Neuron (in vitro differentiated cells): ENCODE measurements around the gene C1QL3.

Experiments
- H2AFZ ChIP-seq: one replicate; pipeline ENCODE4 v1.6.1; 2013; ENCODE audit warnings: low read depth, mild to moderate bottlenecking, inconsistent platforms, low read length, moderate library complexity
- H3K27me3 ChIP-seq: one replicate; pipeline ENCODE4 v1.6.1; 2013; ENCODE audit warnings: low read length; ENCODE audit not compliant: insufficient read depth
- H3K36me3 ChIP-seq: one replicate; pipeline ENCODE4 v1.6.1; 2013; ENCODE audit warnings: low read length; ENCODE audit not compliant: insufficient read depth
- H3K4me1 ChIP-seq: one replicate; pipeline ENCODE4 v1.6.1; 2013; ENCODE audit warnings: low read length; ENCODE audit not compliant: insufficient read depth
- H3K4me3 ChIP-seq: 2 replicates; pipeline ENCODE4 v1.5.1; 2013; ENCODE audit warnings: mild to moderate bottlenecking, low read length, moderate library complexity
- H3K9me3 ChIP-seq: one replicate; pipeline ENCODE4 v1.6.1; 2013; ENCODE audit warnings: low read length

C1QL3 gene

DNA sequence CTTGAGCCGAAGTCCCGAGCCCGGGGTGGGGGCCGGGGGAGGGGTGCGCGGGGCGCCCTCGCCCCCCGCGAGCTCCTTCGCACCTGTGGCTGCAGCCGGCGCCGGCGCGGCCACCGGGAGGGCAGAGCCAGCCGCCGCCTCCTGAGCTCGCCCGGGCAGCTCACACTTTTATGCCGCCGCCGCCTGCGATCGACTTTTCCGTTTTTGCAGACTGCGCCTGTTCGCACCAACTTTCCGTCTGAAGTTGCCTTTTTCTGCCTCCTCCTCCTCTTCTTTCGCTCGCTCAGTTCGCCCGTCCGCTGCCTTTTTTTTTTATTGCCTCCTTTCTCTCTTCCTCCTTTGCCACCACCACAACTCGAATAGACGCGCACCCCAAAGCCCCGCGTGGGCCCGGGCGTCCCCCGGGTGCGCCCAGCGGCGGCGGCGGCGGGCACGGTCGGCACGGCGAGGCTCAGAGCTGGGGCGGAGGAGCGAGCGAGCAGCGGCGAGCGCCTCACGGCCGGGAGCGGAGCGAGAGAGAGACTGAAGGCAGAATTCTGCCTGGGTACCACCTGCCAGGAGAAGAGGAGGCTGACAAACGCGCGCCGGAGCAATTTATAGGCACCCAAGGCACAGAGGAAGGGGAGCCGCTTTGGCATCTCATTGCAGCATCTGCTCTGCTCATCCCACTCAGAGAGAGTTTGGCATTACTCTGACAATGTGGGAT lies at the start of gene C1QL3:
Gene C1QL3 (minus strand): TSS at position 569 of the 706 bp plus-strand sequence. CDS start 814 bp downstream, outside the sequence.
- Histone ChIP-seq H3K36me3 (no peaks in the 10 kb centered on the region), H3K27me3 (peaks cover 82% of the 10 kb centered on the region), H3K9me3 (peaks cover 2% of the 10 kb centered on the region), H3K4me1 (no peaks in the 10 kb centered on the region), H2AFZ (peak within 1 kb of the TSS; percentile 96), H3K4me3 (peak within 1 kb of the TSS; percentile 24)

DNA sequence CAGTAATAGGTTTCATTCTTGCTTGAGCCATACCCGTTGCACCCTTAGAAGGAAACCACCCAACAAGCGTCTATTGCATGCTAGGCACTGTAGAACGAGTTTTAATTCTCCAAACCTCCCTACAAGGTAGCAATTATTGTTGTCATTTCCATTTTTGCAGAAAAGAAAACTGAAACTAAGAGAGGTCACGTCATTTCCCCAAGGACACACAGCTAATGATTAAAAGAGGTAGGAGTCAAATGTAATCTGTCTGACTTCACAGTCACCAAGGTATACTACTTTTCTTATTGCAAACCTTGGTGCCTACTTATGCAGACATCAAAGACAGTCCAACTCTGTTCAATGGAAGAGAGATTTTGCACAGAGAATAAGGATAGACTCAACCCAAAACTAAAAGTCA lies 49.1 kb upstream of the C1QL3 start:
- Histone ChIP-seq H3K36me3 (no peaks in the 10 kb centered on the region), H3K27me3 (peaks cover 3% of the 10 kb centered on the region), H3K4me3 (no peak overlapping the region), H3K9me3 (no peaks in the 10 kb centered on the region), H3K4me1 (no peaks in the 10 kb centered on the region), H2AFZ (no peak overlapping the region)

DNA sequence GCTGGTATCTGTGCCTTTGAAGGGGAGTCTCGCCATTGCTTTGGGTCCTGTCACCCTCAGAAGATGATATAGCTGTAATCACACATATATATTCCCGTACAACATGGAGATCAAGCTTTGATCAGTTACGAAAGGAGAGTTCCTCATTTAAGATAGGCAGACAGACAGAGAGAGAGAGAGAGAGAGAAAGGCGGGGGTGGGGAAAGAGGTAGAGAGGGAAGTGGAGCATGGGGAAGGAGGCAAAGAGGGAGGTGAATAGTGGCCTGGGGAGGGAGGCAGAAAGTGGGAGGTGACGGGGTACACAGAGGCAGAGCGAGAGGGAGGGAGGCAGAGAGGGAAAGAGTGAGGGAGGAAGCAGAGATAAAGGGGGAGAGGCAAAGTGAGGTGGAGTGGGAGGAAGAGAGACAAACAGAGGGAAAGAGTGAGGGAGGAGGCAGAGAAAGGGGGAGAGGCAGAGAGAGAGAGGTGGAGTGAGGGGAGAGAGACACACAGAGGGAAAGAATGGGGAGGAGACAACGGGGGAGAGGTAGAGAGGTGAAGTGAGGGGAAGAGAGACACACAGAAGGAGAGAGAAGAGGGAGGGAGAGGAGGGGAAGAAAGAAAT lies 44.6 kb upstream of the C1QL3 start:
- Histone ChIP-seq H3K9me3 (no peaks in the 10 kb centered on the region), H2AFZ (no peak overlapping the region), H3K27me3 (peaks cover 3% of the 10 kb centered on the region), H3K36me3 (no peaks in the 10 kb centered on the region), H3K4me1 (no peaks in the 10 kb centered on the region), H3K4me3 (no peak overlapping the region)

DNA sequence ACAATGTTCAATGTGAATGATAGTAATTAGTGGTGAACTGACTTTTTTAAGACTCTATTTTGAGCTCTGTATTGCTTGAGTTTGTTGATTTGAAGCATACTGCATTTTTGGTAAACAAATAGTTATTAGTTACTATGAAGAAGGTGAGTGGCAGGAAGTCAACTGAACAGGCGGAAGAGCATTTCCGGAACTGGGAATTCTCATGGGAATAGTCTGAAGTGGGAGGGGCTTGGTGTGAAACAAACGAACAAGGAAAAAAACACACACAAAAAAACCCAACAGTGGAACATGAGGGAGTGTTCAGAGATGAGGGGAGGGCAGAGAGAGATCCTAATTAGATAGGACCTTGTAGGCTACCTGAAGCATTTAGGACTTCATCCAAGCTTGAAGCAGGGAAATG lies 43.9 kb upstream of the C1QL3 start:
- Histone ChIP-seq H3K4me1 (no peaks in the 10 kb centered on the region), H3K4me3 (no peak overlapping the region), H3K27me3 (peaks cover 3% of the 10 kb centered on the region), H3K36me3 (no peaks in the 10 kb centered on the region), H2AFZ (no peak overlapping the region), H3K9me3 (no peaks in the 10 kb centered on the region)

DNA sequence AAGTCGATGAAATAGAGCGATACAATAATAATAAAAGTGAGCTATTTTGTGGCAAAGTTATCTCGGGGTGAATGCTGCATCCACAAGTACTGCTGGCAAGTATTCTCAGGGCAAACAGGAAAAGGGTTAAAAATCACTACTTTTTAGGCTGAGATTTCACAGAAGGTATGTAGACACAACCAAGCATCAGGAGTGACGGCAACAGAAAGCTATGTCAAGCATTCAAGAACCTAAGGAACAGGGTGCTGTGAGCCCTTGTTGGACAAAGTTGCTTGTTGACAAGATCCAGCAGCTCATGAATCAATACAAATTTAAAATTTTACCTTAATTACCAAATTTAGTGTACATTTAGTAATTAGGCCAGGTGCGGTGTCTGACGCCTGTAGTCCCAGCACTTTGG lies 41.2 kb upstream of the C1QL3 start:
- Histone ChIP-seq H3K4me1 (no peaks in the 10 kb centered on the region), H3K36me3 (no peaks in the 10 kb centered on the region), H3K4me3 (no peak overlapping the region), H2AFZ (no peak overlapping the region), H3K9me3 (no peaks in the 10 kb centered on the region), H3K27me3 (peaks cover 3% of the 10 kb centered on the region)

DNA sequence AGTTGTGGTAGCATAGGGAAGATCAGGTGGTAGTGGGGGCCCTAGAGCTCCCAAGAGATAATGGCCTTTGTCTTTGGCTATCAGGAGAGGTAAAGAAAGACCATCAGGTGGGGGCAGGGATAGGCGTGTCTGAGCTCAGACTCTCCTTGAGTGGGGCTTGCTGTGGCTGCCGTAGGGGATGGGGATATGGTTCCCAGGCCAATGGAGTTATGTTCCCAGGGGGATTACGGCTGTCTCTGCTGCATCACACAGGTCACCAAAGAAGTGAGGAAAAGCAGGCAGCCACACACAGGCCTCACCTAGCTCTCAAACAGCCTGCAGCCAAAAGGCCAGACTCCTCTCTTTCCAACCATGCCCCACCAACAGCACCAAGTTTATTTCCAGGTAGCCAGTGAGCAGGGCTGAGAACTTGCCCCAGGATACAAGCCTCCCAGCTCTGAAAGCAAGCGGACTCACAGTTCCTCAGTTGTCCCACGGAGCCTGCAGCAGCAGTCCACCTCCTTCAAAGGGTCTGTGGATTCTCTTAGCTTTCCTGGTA lies 37.6 kb upstream of the C1QL3 start:
- no peak overlapping the region for H2AFZ ChIP-seq

DNA sequence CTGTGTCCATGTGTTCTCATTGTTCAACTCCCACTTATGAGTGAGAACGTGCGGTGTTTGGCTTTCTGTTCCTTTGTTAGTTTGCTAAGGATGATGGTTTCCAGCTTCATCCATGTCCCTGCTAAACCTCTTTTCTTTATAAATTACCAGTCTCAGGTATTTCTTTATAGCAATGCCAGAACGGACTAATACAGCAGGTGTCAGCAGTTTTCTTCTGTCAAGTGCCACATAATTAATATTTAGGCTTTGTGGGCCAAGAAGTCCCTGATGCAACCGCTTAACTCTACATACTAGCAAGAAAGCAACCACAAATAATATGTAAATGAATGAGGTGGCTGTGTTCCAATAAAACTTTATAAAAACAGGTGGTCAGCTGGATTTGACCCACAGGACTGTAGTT lies 26.3 kb upstream of the C1QL3 start:
- H3K4me1 ChIP-seq, result no peaks in the 10 kb centered on the region
- H3K4me3 ChIP-seq, result no peak overlapping the region
- no peaks in the 10 kb centered on the region for H3K27me3 ChIP-seq
- no peaks in the 10 kb centered on the region for H3K36me3 ChIP-seq
- no peaks in the 10 kb centered on the region for H3K9me3 ChIP-seq
- H2AFZ ChIP-seq, result no peak overlapping the region

More for the DNA sequence above, 37.6 kb upstream of the C1QL3 start:
- Histone ChIP-seq H3K4me1 (no peaks in the 10 kb centered on the region), H3K4me3 (no peak overlapping the region), H3K27me3 (no peaks in the 10 kb centered on the region), H3K9me3 (no peaks in the 10 kb centered on the region), H3K36me3 (no peaks in the 10 kb centered on the region)

DNA sequence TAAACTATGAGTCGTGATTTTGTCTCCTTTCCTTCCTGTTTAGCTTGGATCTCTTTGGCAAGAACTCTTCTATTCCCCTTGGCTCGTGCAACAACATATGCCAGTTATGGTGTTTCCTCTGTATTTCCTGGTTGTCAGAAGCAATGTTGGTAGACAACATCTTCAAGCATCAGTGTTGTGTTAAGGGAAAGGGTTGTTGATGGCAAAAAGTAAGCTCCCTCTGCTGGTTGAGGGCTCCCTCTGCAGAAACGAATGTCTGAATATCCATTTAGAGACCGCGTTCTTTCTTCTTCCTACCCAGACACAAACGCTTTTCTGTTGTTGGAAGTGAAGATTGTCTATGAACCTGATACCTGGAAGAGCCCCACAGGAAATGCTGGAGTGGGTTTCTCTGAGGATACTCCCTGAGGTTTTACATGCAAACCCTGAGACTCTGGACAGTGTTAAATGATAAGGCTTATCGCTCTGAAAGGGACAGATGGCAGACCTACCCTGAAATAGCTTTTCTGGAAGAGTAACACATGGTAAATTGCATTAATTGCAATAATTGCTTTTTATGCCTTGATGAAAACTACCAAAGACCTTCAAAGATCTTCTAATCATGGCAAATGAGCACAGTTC lies 23.5 kb upstream of the C1QL3 start:
- Histone ChIP-seq H3K4me3 (no peak overlapping the region), H3K9me3 (no peaks in the 10 kb centered on the region)

DNA sequence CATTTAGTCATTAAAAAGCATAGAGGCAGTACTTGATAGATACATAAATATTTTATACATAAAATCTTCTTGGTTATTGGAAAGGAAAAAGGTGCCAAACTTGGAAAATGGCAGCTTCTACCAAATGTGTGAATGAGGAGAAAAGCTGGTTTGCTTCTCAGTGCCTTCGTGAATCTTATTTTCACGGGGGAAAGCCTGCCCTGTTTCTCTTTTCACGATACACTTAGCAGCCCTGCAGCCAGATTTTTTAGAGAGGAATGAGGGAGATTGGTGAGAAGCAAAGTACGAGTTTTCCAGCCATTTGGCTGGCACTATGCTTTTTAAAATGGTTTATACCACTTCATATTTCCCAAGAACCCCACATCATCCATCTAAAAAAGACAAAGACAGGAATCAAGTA lies 22.9 kb upstream of the C1QL3 start:
- Histone ChIP-seq H3K4me1 (no peaks in the 10 kb centered on the region), H3K27me3 (peaks cover 4% of the 10 kb centered on the region), H3K9me3 (no peaks in the 10 kb centered on the region), H2AFZ (no peak overlapping the region), H3K4me3 (no peak overlapping the region), H3K36me3 (no peaks in the 10 kb centered on the region)

More for the DNA sequence above, 23.5 kb upstream of the C1QL3 start:
- H3K4me1 ChIP-seq, result no peaks in the 10 kb centered on the region
- no peak overlapping the region for H2AFZ ChIP-seq
- no peaks in the 10 kb centered on the region for H3K36me3 ChIP-seq
- H3K27me3 ChIP-seq, result peaks cover 2% of the 10 kb centered on the region

DNA sequence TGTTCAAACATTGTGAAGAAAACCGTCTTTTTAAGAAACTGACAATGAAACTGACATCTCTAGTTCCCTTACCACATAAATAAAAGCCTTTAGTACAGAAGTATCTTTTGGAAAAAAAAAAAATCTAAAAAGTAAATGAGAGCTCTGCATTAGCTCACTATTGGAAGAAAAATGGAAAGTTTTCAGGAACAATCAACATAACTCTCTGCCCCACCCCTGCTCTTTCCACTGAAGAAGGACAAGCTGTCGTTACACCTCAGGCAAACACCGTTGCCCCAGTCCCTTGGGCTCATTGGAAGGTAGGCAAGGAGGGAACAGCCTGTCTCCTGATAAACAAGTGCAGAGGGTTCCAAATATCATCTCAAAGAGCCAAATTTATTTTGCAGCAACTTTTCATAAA lies 22.4 kb upstream of the C1QL3 start:
- no peaks in the 10 kb centered on the region for H3K4me1 ChIP-seq
- no peaks in the 10 kb centered on the region for H3K36me3 ChIP-seq
- H3K9me3 ChIP-seq, result no peaks in the 10 kb centered on the region
- no peak overlapping the region for H3K4me3 ChIP-seq
- peaks cover 4% of the 10 kb centered on the region for H3K27me3 ChIP-seq
- no peak overlapping the region for H2AFZ ChIP-seq

DNA sequence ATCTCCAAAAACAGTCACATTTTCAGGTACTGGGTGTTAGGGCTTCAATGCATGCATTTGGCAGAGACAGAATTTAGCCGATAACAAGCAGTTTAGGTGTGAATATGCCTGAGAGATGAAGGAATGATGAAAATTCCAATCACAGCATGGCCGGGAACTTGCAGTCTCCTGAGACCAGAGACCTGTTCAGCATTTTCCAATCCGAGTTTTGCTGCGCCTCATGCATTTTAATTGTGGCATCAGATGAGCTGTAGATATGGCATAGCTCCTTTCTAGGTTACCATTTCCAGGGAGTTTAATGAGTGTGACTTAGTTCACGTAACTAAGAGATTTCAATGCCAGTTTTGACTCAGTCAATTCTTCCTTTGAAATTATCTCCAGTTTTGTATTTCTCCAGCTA lies 14.5 kb upstream of the C1QL3 start:
- H3K4me3 ChIP-seq, result no peak overlapping the region
- H3K4me1 ChIP-seq, result no peaks in the 10 kb centered on the region
- H3K9me3 ChIP-seq, result no peaks in the 10 kb centered on the region
- no peak overlapping the region for H2AFZ ChIP-seq
- H3K36me3 ChIP-seq, result no peaks in the 10 kb centered on the region
- H3K27me3 ChIP-seq, result peaks cover 8% of the 10 kb centered on the region

DNA sequence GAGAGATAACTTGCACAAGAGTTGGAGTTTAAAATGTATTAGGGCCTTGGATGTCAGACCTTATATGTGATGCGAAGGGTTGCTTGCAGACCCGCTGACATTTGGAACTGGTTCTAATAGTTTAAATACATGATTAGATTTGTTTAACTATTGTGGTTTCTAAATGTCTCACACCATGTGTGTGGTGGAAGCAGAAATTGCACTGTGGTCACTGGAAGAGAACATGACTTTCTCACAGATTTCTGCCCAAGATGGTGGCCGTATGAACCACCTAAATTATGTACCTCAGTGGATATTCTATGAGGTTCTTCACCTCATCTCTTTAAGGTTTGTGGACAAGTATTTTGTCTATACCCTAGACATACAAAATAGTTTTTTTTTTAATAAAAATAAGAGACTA lies 8.2 kb upstream of the C1QL3 start:
- H3K4me3 ChIP-seq, result no peak overlapping the region
- no peak overlapping the region for H2AFZ ChIP-seq
- H3K27me3 ChIP-seq, result peaks cover 25% of the 10 kb centered on the region
- no peaks in the 10 kb centered on the region for H3K9me3 ChIP-seq
- H3K36me3 ChIP-seq, result no peaks in the 10 kb centered on the region
- no peaks in the 10 kb centered on the region for H3K4me1 ChIP-seq

DNA sequence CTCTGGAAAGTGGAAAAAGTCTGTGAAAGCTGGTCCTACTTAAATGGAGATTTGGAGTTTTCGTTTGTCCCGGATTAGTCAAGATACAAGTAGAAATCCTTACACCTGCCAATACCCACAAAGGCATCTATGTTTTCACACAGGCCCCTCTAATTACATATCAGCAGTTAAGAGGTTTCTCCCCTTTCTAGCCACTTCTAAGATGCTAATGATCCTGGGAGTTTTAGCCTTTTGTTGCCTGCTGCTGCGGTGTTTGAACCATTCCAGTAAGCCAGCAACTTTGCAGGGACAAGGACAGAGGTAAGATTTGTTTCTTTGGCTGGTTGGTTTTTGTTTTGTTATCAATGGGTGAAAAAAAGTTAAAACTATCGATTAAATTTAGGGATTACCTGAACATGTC lies 5.8 kb upstream of the C1QL3 start:
- Histone ChIP-seq H3K4me1 (no peaks in the 10 kb centered on the region), H3K27me3 (peaks cover 48% of the 10 kb centered on the region), H3K9me3 (no peaks in the 10 kb centered on the region), H2AFZ (no peak overlapping the region), H3K4me3 (no peak overlapping the region), H3K36me3 (no peaks in the 10 kb centered on the region)
